Measurements from ENCODE around the gene VCP.

GRCh38 chr9:35114840-35115628 is 42.6 kb upstream of the VCP start:
- TF ChIP-seq ZNF416 (tag by site-specific recombination; IDR thresholded peaks at IDR 0.05): no peak
- no peak for TF ChIP-seq HOXC10 (CRISPR knock-in tag; IDR thresholded peaks at IDR 0.05)
- no peak for TF ChIP-seq ELK4 (IDR thresholded peaks at IDR 0.05; ENCODE audit: borderline replicate concordance, low read depth, low read length)
- TF ChIP-seq ZNF146 (tag by site-specific recombination; IDR thresholded peaks at IDR 0.05): no peak
- no peak for TF ChIP-seq ZNF571 (tag by site-specific recombination; IDR thresholded peaks at IDR 0.05)
- no peak for TF ChIP-seq PRDM1 (tag by site-specific recombination; IDR thresholded peaks at IDR 0.05)
- TF ChIP-seq ZNF544 (tag by site-specific recombination; IDR thresholded peaks at IDR 0.05): no peak
- TF ChIP-seq REST (tag by site-specific recombination; IDR thresholded peaks at IDR 0.05): no peak
- no peak for TF ChIP-seq ZNF707 (tag by site-specific recombination; IDR thresholded peaks at IDR 0.05)
- no peak for TF ChIP-seq ZNF654 (tag by site-specific recombination; IDR thresholded peaks at IDR 0.05; ENCODE audit: low read depth)
- TF ChIP-seq ZNF274 (IDR thresholded peaks at IDR 0.05; ENCODE audit: low read length): no peak
- TF ChIP-seq ZNF274 (tag by site-specific recombination; IDR thresholded peaks at IDR 0.05; ENCODE audit: borderline replicate concordance): no peak
- no peak for TF ChIP-seq YY1 (tag by site-specific recombination; IDR thresholded peaks at IDR 0.05)
- no peak for TF ChIP-seq ZNF302 (tag by site-specific recombination; IDR thresholded peaks at IDR 0.05; ENCODE audit: low read depth)
